IPS-20b (cell line): ENCODE data around the gene IGF1R.
"Not testable (repeated sequence)": the region's sequence is repeated elsewhere in the genome, so short reads cannot be mapped to it uniquely, and the experiment has no call there.

Source experiments
- H3K27ac ChIP-seq: one replicate; pipeline ENCODE4 v1.5.1; 2013; ENCODE audit warnings: low read length
- H3K27me3 ChIP-seq: 2 replicates; pipeline ENCODE4 v1.6.1; 2013; ENCODE audit warnings: mild to moderate bottlenecking, low read length, inconsistent platforms; ENCODE audit not compliant: insufficient read depth
- H3K36me3 ChIP-seq: 2 replicates; pipeline ENCODE4 v1.6.1; 2013; ENCODE audit warnings: low read depth, mild to moderate bottlenecking, inconsistent platforms, low read length, moderate library complexity; ENCODE audit not compliant: insufficient read depth
- H3K4me1 ChIP-seq: 2 replicates; pipeline ENCODE4 v1.6.1; 2013; ENCODE audit warnings: mild to moderate bottlenecking, control low read depth, inconsistent platforms, low read length, moderate library complexity; ENCODE audit not compliant: insufficient read depth
- H3K4me3 ChIP-seq: 2 replicates; pipeline ENCODE4 v1.5.1; 2013; ENCODE audit warnings: mild to moderate bottlenecking, low read length, inconsistent platforms
- H3K9ac ChIP-seq: 2 replicates; pipeline ENCODE4 v1.6.1; 2013; ENCODE audit warnings: low read depth, mild to moderate bottlenecking, inconsistent platforms, low read length, moderate library complexity
- H3K9me3 ChIP-seq: 2 replicates; pipeline ENCODE4 v1.6.1; 2013; ENCODE audit warnings: mild to moderate bottlenecking, low read depth, low read length, inconsistent platforms; ENCODE audit not compliant: insufficient read depth

The IGF1R gene

GRCh38 chr15:98981851-98982722 is 333.7 kb downstream of the IGF1R start:
- Histone ChIP-seq H3K4me1 (no peaks in the 10 kb centered on the region), H3K9me3 (peaks cover 11% of the 10 kb centered on the region; the same call in 1 of the 2 replicates), H3K36me3 (no peaks in the 10 kb centered on the region), H3K9ac (no peak overlapping the region), H3K27ac (no peak overlapping the region), H3K27me3 (no peaks in the 10 kb centered on the region), H3K4me3 (no peak overlapping the region)

GRCh38 chr15:98983334-98983733 is 335.0 kb downstream of the IGF1R start:
- no peak overlapping the region for H3K4me3 ChIP-seq
- no peaks in the 10 kb centered on the region for H3K4me1 ChIP-seq
- H3K36me3 ChIP-seq = no peaks in the 10 kb centered on the region
- H3K27ac ChIP-seq = no peak overlapping the region
- H3K9ac ChIP-seq = no peak overlapping the region
- peaks cover 11% of the 10 kb centered on the region; the same call in 1 of the 2 replicates for H3K9me3 ChIP-seq
- H3K27me3 ChIP-seq = no peaks in the 10 kb centered on the region

- Histone ChIP-seq H3K9me3 (peaks cover 11% of the 10 kb centered on the region; the same call in 1 of the 2 replicates), H3K27me3 (no peaks in the 10 kb centered on the region), H3K36me3 (no peaks in the 10 kb centered on the region), H3K4me3 (no peak overlapping the region), H3K4me1 (no peaks in the 10 kb centered on the region), H3K27ac (no peak overlapping the region), H3K9ac (no peak overlapping the region)
Measured at GRCh38 chr15:98986281-98986680, 337.9 kb downstream of the IGF1R start.

GRCh38 chr15:98994892-98995291 is 346.6 kb downstream of the IGF1R start:
- no peaks in the 10 kb centered on the region for H3K36me3 ChIP-seq
- H3K9ac ChIP-seq = no peak overlapping the region
- H3K27me3 ChIP-seq = no peaks in the 10 kb centered on the region
- H3K4me1 ChIP-seq = no peaks in the 10 kb centered on the region
- no peaks in the 10 kb centered on the region for H3K9me3 ChIP-seq
- no peak overlapping the region for H3K4me3 ChIP-seq
- H3K27ac ChIP-seq = no peak overlapping the region

GRCh38 chr15:98996169-98996568 is 347.8 kb downstream of the IGF1R start:
- Histone ChIP-seq H3K4me1 (no peaks in the 10 kb centered on the region), H3K9me3 (no peaks in the 10 kb centered on the region), H3K9ac (no peak overlapping the region), H3K36me3 (no peaks in the 10 kb centered on the region), H3K27me3 (no peaks in the 10 kb centered on the region), H3K4me3 (no peak overlapping the region), H3K27ac (no peak overlapping the region)

GRCh38 chr15:98996624-98997023 is 348.3 kb downstream of the IGF1R start:
- Histone ChIP-seq H3K9ac (no peak overlapping the region), H3K4me1 (no peaks in the 10 kb centered on the region), H3K27me3 (no peaks in the 10 kb centered on the region), H3K27ac (no peak overlapping the region), H3K36me3 (no peaks in the 10 kb centered on the region), H3K9me3 (no peaks in the 10 kb centered on the region), H3K4me3 (no peak overlapping the region)

- Histone ChIP-seq H3K9ac (no peak overlapping the region), H3K27ac (no peak overlapping the region), H3K9me3 (no peaks in the 10 kb centered on the region), H3K4me3 (no peak overlapping the region), H3K4me1 (no peaks in the 10 kb centered on the region), H3K36me3 (no peaks in the 10 kb centered on the region), H3K27me3 (no peaks in the 10 kb centered on the region)
Measured at GRCh38 chr15:98997312-98997711, 349.0 kb downstream of the IGF1R start.

- no peak overlapping the region for H3K27ac ChIP-seq
- H3K27me3 ChIP-seq = no peaks in the 10 kb centered on the region
- H3K9ac ChIP-seq = no peak overlapping the region
- no peaks in the 10 kb centered on the region for H3K36me3 ChIP-seq
- no peaks in the 10 kb centered on the region for H3K4me1 ChIP-seq
- H3K9me3 ChIP-seq = no peaks in the 10 kb centered on the region
- H3K4me3 ChIP-seq = no peak overlapping the region
Measured at GRCh38 chr15:98997755-98998154, 349.4 kb downstream of the IGF1R start.

- Histone ChIP-seq H3K9ac (no peak overlapping the region), H3K4me1 (no peaks in the 10 kb centered on the region), H3K27me3 (no peaks in the 10 kb centered on the region), H3K36me3 (no peaks in the 10 kb centered on the region), H3K4me3 (no peak overlapping the region), H3K27ac (no peak overlapping the region), H3K9me3 (no peaks in the 10 kb centered on the region)
Measured at GRCh38 chr15:98998279-98998678, 349.9 kb downstream of the IGF1R start.

GRCh38 chr15:98999233-98999632 is 350.9 kb downstream of the IGF1R start:
- no peak overlapping the region for H3K9ac ChIP-seq
- H3K27me3 ChIP-seq = no peaks in the 10 kb centered on the region
- no peaks in the 10 kb centered on the region for H3K4me1 ChIP-seq
- H3K36me3 ChIP-seq = no peaks in the 10 kb centered on the region
- H3K27ac ChIP-seq = no peak overlapping the region
- H3K4me3 ChIP-seq = no peak overlapping the region
- no peaks in the 10 kb centered on the region for H3K9me3 ChIP-seq

GRCh38 chr15:99002226-99002625 is 353.9 kb downstream of the IGF1R start:
- Histone ChIP-seq H3K4me3 (no peak overlapping the region), H3K27me3 (no peaks in the 10 kb centered on the region), H3K9me3 (no peaks in the 10 kb centered on the region), H3K9ac (no peak overlapping the region), H3K4me1 (no peaks in the 10 kb centered on the region), H3K36me3 (no peaks in the 10 kb centered on the region), H3K27ac (no peak overlapping the region)

- H3K9ac ChIP-seq, H3K27ac ChIP-seq, H3K4me3 ChIP-seq, H3K4me1 ChIP-seq, H3K9me3 ChIP-seq, H3K36me3 ChIP-seq, H3K27me3 ChIP-seq: not testable (repeated sequence)
Measured at GRCh38 chr15:99003317-99003716, 355.0 kb downstream of the IGF1R start.
